Ectodermal cell (in vitro differentiated cells): Measurements from ENCODE around the gene MATN4.

Experiments
- H3K27ac ChIP-seq: 2 replicates; pipeline ENCODE4 v1.7.0; 2013; ENCODE audit warnings: mild to moderate bottlenecking, low read depth, low read length; ENCODE audit not compliant: insufficient read depth, poor library complexity, severe bottlenecking
- H3K27me3 ChIP-seq: 2 replicates; pipeline ENCODE4 v1.7.0; 2013; ENCODE audit warnings: mild to moderate bottlenecking, low read length; ENCODE audit not compliant: insufficient read depth, control insufficient read depth, poor library complexity, severe bottlenecking
- H3K36me3 ChIP-seq: one replicate; pipeline ENCODE4 v1.7.0; 2013; ENCODE audit warnings: low read length; ENCODE audit not compliant: control insufficient read depth, insufficient read depth
- H3K4me1 ChIP-seq: one replicate; pipeline ENCODE4 v1.7.0; 2013; ENCODE audit warnings: low read length; ENCODE audit not compliant: control insufficient read depth, insufficient read depth
- H3K4me3 ChIP-seq: 2 replicates; pipeline ENCODE4 v1.7.0; 2013; ENCODE audit warnings: low read depth, low read length, control low read depth; ENCODE audit not compliant: insufficient read depth
- H3K9me3 ChIP-seq: 2 replicates; pipeline ENCODE4 v1.7.0; 2013; ENCODE audit warnings: mild to moderate bottlenecking, low read length, moderate library complexity; ENCODE audit not compliant: control insufficient read depth
- WGBS, 2 experiments: methylation state at CpG; one replicate each; pipeline ENCODE4 v1.1.7; 2013; ENCODE audit warnings: missing lambda C conversion rate in 2 of 2; 5-methylcytosine and 5-hydroxymethylcytosine counted together

MATN4 gene

GRCh38 chr20:45328451-45328850 is 20.4 kb upstream of the MATN4 start:
- Histone ChIP-seq H3K4me1 (peaks cover 9% of the 10 kb centered on the region), H3K9me3 (no peaks in the 10 kb centered on the region), H3K27ac (no peak overlapping the region), H3K36me3 (no peaks in the 10 kb centered on the region), H3K27me3 (no peaks in the 10 kb centered on the region), H3K4me3 (no peak overlapping the region)
- WGBS, 2 experiments = 89 to 98% methylated on average over 4 of the region's 4 CpGs

DNA sequence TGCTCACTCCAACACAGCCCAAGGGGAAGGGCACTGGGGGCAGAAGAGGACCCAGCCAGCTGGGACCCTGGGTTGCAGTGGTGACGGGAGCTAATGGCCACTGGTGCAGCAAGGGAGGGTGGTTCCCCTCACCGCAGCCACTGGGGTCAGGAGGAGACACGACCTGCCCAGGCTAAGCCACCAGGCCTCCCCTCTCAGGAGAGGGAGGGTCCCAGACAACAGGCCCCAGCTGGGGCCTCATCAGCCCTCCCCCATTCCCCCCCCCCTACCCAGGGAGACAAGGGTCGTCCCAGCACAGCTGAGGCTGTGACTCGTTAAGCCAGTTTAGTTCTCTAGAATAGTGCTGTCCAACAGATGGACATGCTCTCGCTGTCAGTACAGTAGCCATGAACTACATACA is 17.3 kb upstream of the MATN4 start:
- H3K27me3 ChIP-seq = no peaks in the 10 kb centered on the region
- H3K4me3 ChIP-seq = no peak overlapping the region
- H3K36me3 ChIP-seq = no peaks in the 10 kb centered on the region
- H3K9me3 ChIP-seq = no peaks in the 10 kb centered on the region
- 55 to 57% methylated on average over 6 of the region's 6 CpGs for WGBS, 2 experiments
- peaks cover 9% of the 10 kb centered on the region for H3K4me1 ChIP-seq
- H3K27ac ChIP-seq = no peak overlapping the region

GRCh38 chr20:45323731-45324130 is 15.6 kb upstream of the MATN4 start:
- Histone ChIP-seq H3K9me3 (no peaks in the 10 kb centered on the region), H3K36me3 (no peaks in the 10 kb centered on the region), H3K27ac (no peak overlapping the region), H3K4me3 (no peak overlapping the region), H3K4me1 (peaks cover 9% of the 10 kb centered on the region), H3K27me3 (no peaks in the 10 kb centered on the region)

DNA sequence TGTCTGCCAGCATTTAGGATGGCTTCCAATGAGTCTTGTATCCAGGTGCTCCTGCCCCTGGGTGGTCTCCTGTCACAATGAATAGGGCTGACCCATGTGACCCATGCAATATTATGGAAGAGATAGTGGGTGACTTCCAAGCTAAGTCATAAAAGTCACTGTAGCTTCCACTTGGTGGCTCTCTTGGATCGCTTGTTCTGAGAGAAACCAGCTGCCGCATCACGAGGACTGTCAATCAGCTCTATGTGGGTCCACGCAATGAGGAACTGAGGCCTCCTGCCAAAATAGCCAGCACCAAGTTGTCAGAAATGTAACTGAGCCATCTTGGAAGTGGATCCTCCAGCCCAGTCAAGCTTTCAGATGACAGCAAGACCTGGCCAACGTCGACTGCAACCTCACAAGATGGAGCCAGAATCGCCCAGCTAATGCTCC is 14.9 kb upstream of the MATN4 start:
- no peaks in the 10 kb centered on the region for H3K27me3 ChIP-seq
- H3K9me3 ChIP-seq = no peaks in the 10 kb centered on the region
- H3K4me1 ChIP-seq = peaks cover 9% of the 10 kb centered on the region
- H3K36me3 ChIP-seq = no peaks in the 10 kb centered on the region
- 73 to 76% methylated on average over 7 of the region's 7 CpGs for WGBS, 2 experiments
- H3K27ac ChIP-seq = no peak overlapping the region
- no peak overlapping the region for H3K4me3 ChIP-seq

GRCh38 chr20:45320948-45321595 is 13.0 kb upstream of the MATN4 start:
- WGBS, 2 experiments = 66 to 68% methylated on average over 4 to 5 of the region's 5 CpGs

DNA sequence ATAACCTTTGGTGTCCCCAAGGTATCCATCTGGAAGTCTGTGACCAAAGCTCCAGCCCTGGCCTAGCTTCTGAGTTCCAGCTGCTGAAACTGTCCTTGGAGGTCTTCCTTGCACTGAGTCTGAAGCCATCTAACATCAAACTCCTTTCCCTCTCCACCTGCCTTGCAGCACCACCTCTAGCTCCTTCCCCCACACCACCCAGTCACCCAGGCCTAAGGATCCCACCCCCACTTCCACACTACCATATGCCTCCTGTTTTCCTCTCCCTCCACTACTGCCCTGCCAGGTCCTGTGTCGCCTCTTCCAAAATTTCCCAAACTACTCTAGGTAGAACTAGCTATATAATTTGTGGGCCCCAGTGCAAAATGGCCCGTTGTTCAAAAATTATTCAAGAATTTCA is 10.8 kb upstream of the MATN4 start:
- Histone ChIP-seq H3K4me1 (no peaks in the 10 kb centered on the region), H3K27me3 (no peaks in the 10 kb centered on the region), H3K27ac (no peak overlapping the region), H3K9me3 (no peaks in the 10 kb centered on the region), H3K4me3 (no peak overlapping the region), H3K36me3 (no peaks in the 10 kb centered on the region)
- WGBS, 2 experiments = 90 to 94% methylated on average over 2 of the region's 2 CpGs

More at GRCh38 chr20:45320948-45321595, 13.0 kb upstream of the MATN4 start:
- H3K27me3 ChIP-seq = no peaks in the 10 kb centered on the region
- H3K36me3 ChIP-seq = no peaks in the 10 kb centered on the region
- no peak overlapping the region for H3K27ac ChIP-seq
- H3K9me3 ChIP-seq = no peaks in the 10 kb centered on the region
- no peak overlapping the region for H3K4me3 ChIP-seq
- peaks cover 9% of the 10 kb centered on the region for H3K4me1 ChIP-seq

DNA sequence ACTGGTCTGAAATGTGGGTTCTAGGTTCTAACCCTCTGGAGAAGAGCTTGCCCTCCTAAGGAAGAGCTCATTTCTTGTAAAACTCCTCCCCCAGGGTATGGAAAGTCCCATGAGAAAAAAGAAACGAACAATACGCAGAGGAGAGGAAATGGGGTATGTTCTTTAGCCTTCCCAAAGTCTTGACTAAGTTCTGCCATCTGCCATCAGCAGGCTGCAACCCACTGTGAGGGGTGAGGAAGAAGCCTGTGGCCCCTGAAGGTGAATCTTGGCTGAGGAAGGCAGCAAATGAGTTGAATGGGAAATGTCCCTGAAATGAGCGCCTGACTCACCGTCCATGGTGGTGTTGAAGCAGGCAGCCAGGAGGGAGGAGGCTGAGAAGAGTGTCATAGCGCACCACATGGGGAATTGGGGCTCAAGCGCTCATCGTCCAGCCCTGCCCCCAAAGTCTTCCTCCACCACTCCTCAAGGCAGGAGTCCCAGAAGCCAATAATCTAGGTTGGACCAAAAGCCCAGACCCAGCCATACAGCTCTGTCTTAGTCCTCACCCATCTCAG is 10.4 kb upstream of the MATN4 start:
- 87 to 88% methylated on average over 7 of the region's 7 CpGs for WGBS, 2 experiments
- no peaks in the 10 kb centered on the region for H3K9me3 ChIP-seq
- no peaks in the 10 kb centered on the region for H3K36me3 ChIP-seq
- H3K4me3 ChIP-seq = no peak overlapping the region
- no peak overlapping the region for H3K27ac ChIP-seq
- H3K4me1 ChIP-seq = no peaks in the 10 kb centered on the region
- no peaks in the 10 kb centered on the region for H3K27me3 ChIP-seq

DNA sequence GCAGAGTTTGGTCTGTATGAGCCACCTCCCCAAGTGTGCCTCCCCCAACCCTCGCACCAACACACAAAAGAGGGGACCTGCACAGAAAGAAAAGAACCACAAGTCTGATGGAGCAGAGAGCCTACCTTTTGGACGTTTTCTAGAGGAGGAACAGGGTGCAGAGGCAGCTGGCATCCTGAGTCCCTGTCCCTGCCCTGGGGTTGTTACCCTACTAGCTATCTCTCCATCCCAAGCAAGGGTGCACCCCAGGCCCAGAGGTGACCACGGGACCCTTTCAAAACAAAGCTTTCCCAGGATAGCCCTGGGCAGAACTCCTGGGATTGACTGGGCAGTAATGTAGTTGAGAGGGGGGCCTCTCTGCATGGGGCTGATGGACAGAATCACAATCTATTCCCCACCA is 9.7 kb upstream of the MATN4 start:
- Histone ChIP-seq H3K9me3 (no peaks in the 10 kb centered on the region), H3K4me3 (no peak overlapping the region), H3K4me1 (no peaks in the 10 kb centered on the region), H3K36me3 (no peaks in the 10 kb centered on the region), H3K27ac (no peak overlapping the region), H3K27me3 (no peaks in the 10 kb centered on the region)
- WGBS, 2 experiments = 82% methylated on average over 3 of the region's 3 CpGs

DNA sequence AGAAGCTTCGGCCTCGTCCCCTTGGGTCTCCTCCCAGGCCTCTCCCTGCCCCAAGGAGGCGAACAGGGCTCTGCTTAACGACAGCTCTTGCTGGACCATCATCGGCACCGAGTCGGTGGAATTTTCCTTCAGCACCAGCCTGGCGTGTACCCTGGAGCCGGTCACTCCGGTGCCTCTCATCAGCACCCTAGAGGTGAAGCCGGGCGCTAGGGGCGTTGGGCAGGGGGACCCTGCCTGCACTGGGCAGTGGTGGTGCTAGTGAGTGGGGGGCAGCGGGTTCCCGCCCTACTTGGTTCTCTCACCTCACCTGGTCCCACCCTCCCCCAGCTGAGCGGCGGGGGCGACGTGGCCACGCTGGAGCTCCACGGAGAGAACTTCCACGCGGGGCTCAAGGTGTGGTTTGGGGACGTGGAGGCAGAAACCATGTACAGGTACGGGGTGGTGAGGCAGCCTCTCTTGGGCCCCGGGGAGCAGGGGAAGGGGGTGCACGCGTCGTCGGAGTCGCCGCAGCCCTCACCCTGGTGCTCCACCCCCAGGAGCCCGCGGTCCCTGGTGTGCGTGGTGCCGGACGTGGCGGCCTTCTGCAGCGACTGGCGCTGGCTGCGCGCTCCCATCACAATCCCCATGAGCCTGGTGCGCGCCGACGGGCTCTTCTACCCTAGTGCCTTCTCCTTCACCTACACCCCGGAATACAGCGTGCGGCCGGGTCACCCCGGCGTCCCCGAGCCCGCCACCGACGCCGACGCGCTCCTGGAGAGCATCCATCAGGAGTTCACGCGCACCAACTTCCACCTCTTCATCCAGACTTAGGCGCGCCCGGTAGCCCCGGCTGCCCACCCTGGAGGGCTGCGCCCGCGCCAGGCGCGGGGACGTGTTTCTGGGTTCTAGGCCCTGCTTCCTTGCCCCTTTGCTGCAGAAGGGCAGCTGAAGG is 8.3 kb upstream of the MATN4 start:
- Histone ChIP-seq H3K9me3 (no peaks in the 10 kb centered on the region), H3K4me3 (no peak overlapping the region), H3K27ac (no peak overlapping the region), H3K4me1 (no peaks in the 10 kb centered on the region), H3K36me3 (no peaks in the 10 kb centered on the region), H3K27me3 (peaks cover 3% of the 10 kb centered on the region)
- 94% methylated on average over 71 of the region's 71 CpGs for WGBS, 2 experiments

DNA sequence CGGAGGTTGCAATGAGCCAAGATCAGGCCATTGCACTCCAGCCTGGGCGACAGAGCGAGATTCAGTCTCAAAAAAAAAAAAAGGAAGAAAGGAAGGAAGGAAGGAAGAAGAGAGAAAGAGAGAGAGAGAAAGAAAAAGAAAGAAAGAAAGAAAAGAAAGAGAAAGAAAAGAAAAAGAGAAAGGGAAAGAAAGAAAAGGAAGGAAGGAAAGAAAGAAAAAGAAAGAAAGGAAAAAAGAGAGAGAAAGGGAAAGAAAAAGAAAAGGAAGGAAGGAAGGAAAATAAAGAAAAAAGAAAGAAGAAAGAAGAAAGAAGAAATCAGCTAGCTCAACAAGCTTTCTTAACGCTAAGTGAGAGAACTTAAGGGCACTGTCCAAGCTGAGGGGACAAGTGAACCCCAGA is 7.6 kb upstream of the MATN4 start:
- H3K27ac ChIP-seq = no peak overlapping the region
- 93 to 94% methylated on average over 4 of the region's 4 CpGs for WGBS, 2 experiments
- peaks cover 3% of the 10 kb centered on the region for H3K27me3 ChIP-seq
- no peak overlapping the region for H3K4me3 ChIP-seq
- H3K4me1 ChIP-seq = no peaks in the 10 kb centered on the region
- no peaks in the 10 kb centered on the region for H3K36me3 ChIP-seq
- no peaks in the 10 kb centered on the region for H3K9me3 ChIP-seq
